GM18526 (cell line): ENCODE results near the gene ABHD11.

Experiments used
- POLR2A ChIP-seq: IDR thresholded peaks from 3 replicates; pipeline ENCODE4 v1.6.1; 2011; ENCODE audit not compliant: insufficient read length; ENCODE audit errors: extremely low read depth

Gene ABHD11, protein sequence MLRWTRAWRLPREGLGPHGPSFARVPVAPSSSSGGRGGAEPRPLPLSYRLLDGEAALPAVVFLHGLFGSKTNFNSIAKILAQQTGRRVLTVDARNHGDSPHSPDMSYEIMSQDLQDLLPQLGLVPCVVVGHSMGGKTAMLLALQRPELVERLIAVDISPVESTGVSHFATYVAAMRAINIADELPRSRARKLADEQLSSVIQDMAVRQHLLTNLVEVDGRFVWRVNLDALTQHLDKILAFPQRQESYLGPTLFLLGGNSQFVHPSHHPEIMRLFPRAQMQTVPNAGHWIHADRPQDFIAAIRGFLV

GRCh38 chr7:73738612-73739386, at the start of gene ABHD11:
TSS of gene ABHD11 (minus strand) at chr7:73738802. CDS start at chr7:73738770, 32 bp downstream.
- TF ChIP-seq POLR2A, result peak; percentile 87

GRCh38 chr7:73786588-73786987, 48.0 kb upstream of the ABHD11 start:
- TF ChIP-seq POLR2A, result no peak

GRCh38 chr7:73779517-73779916, 40.9 kb upstream of the ABHD11 start:
- TF ChIP-seq POLR2A, result no peak

DNA sequence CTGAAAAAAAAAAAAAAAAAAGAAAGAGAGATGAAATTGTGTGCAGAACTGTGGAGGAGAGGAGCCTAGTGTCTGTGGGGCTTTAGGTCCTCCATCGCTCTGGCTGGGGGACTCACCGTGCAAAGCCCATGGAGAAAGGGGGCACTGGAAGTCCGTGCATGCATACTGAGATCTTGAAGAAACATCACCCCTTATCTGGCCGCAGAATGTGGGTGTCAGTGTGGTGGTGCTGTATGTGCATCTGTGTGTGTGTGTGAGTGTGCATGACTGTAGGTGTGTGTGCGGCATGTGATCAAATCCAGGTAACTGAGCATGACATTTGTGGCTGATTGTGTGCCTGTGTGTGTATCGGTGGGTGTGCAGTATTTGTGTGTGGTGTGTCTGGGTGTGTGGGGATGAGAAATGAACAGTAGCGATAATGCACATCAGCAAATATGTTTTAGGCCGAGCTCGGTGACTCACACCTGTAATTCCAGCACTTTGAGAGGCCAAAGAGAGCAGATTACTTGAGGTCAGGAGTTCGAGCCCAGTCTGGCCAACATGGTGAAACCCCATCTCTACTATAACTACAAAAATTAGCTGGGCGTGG, 40.3 kb upstream of the ABHD11 start:
- no peak for TF ChIP-seq POLR2A

GRCh38 chr7:73774923-73775322, 36.3 kb upstream of the ABHD11 start:
- no peak for TF ChIP-seq POLR2A

- no peak for TF ChIP-seq POLR2A
These were observed 35.3 kb upstream of the ABHD11 start for GRCh38 chr7:73773700-73774517.

DNA sequence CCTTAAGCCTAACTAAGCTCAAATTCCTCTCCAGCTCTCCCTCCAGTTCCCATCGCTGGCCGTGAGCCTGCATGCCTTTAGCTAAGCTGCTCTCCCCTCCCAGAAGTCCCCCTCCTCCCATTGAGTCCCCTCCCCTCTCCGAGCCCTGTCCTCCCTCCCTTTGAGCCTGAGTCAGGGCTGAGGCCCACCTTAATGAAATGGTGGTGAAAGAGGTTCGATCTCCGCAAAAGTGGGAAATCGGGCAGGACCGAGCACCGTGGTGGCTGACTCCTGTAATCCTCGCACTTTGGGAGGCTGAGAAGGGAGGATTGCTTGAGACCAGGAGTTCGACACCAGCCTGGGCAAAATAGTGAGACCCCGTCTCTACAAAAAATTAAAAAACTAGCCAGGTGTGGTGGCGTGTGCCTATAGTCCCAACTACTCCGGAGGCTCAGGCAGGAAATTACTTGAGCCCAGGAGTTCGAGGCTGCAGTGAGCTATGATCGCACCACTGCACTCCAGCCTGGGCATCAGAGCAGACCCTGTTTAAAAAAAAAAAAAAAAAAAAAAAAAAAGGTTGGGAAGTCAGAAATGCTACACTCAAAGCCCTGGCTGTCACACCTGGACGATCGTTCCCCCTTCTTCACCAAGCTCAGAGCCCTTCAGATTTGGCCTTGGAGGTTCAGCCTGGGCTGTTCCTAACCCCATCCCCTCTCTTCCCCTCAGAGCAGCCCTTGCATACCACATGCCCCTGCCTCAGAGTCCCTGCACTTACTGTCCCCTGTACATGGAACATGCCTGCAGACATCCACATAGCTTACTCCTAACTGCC, 32.5 kb upstream of the ABHD11 start:
- TF ChIP-seq POLR2A, result no peak

- no peak for TF ChIP-seq POLR2A
These were observed 31.6 kb upstream of the ABHD11 start, which contains the start of gene CLDN3 for GRCh38 chr7:73770002-73770859. TSS of gene CLDN3 (minus strand) at chr7:73770270. CDS start at chr7:73770049, 221 bp downstream.

- TF ChIP-seq POLR2A, result no peak
These were observed 30.9 kb upstream of the ABHD11 start for GRCh38 chr7:73769481-73770001.

- TF ChIP-seq POLR2A, result no peak
These were observed 30.3 kb upstream of the ABHD11 start for GRCh38 chr7:73768641-73769480.

DNA sequence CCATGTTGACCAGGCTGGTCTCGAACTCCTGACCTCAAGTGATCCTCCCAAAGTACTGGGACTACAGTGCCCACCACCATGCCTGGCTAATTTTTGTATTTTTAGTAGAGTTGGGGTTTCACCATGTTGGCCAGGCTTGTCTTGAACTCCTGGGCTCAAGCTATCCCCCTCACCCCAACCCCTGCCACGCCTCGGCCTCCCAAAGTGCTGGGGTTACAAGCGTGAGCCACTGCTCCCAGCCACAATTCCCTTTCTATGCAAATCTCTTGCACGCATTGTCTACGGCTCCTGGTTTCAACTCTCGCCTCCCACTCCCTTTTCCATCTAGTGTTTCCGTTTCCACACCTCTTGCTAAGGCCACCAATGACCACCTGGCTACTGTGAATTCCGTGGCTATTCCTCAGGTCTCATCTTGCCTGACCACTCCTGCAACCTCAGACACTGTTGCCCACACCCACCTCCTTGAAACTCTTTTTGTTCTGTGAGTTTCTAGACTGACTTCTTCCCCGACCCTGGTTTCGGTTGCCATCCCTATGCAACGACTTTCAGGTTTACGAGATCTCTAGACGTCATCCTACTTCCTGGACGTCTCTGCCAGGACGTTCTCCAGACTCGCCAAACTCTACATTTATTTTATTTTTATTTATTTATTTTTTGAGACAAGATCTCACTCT, 28.1 kb upstream of the ABHD11 start:
- no peak for TF ChIP-seq POLR2A

GRCh38 chr7:73762659-73762999, 24.0 kb upstream of the ABHD11 start:
- no peak for TF ChIP-seq POLR2A
